Upper lobe of right lung (tissue), 1 donor: ENCODE measurements around the gene PRL. TPM values are rescaled to one million over a fixed set of nuclear protein-coding genes. Genes with fewer than 3 reads are reported as not detected.
A peak's percentile ranks its signal among the peaks of the same experiment; 100 is the strongest.

ENCODE experiments used
- ATAC-seq: fragments of 200-7000 bp; cut with Tn5 transposase; one replicate; pipeline ENCODE4 v1.9.1; 2020; ENCODE audit warnings: mild to moderate bottlenecking, moderate library complexity
- DNase-seq: peaks from one replicate; pipeline ENCODE4 v3.0.0-alpha.2; 2020
- H3K27ac ChIP-seq: fragments of 200-600 bp; one replicate; pipeline ENCODE4 v1.8.0; 2022
- H3K27me3 ChIP-seq: fragments of 200-600 bp; one replicate; pipeline ENCODE4 v1.8.0; 2022; ENCODE audit warnings: mild to moderate bottlenecking
- H3K36me3 ChIP-seq: fragments of 200-600 bp; one replicate; pipeline ENCODE4 v1.8.0; 2022
- H3K4me1 ChIP-seq: fragments of 200-600 bp; one replicate; pipeline ENCODE4 v1.8.0; 2022
- H3K4me3 ChIP-seq: fragments of 200-600 bp; one replicate; pipeline ENCODE4 v1.8.0; 2022; ENCODE audit warnings: mild to moderate bottlenecking
- H3K9me3 ChIP-seq: fragments of 200-600 bp; one replicate; pipeline ENCODE4 v1.8.0; 2022
- CTCF ChIP-seq: fragments of 200-600 bp; IDR thresholded peaks from one replicate; pipeline ENCODE4 v1.8.0; 2022; ENCODE audit warnings: antibody characterized with exemption
- intact Hi-C: fragments of 100-400 bp; cut with DNase I; formaldehyde crosslinking; loops from one replicate; pipeline ENCODE4 v1.11.0; 2022
- total RNA-seq: library from RNA; stranded (reverse); fragmentation: NEBNext Ultra II Directional; extraction: Animal tissue kit (Norgen Biotek cat#: 25700); gene quantifications from one replicate; pipeline ENCODE4 v1.2.1, GENCODE V29; 2021
- donor health status: DM: no; HTN: yes; CAD: no; lungs with severe emphysema.

PRL gene
- total RNA-seq, 1 donor from 2014 or later = not detected

- no peak overlapping the region for H3K4me3 ChIP-seq
- intact Hi-C loops = no loop called here
- H3K27me3 ChIP-seq = no peaks in the 10 kb centered on the region
- H3K9me3 ChIP-seq = peaks cover 7% of the 10 kb centered on the region
- H3K36me3 ChIP-seq = no peaks in the 10 kb centered on the region
- no peak for TF ChIP-seq CTCF
- ATAC-seq = no peak
- H3K27ac ChIP-seq = no peak overlapping the region
- no peak for DNase-seq
- no peaks in the 10 kb centered on the region for H3K4me1 ChIP-seq
Observed at GRCh38 chr6:22306741-22307466, 10.1 kb upstream of the PRL start.

- DNase-seq (no peak), ATAC-seq (peak; percentile 53)
- intact Hi-C loops = no loop called here
Observed at GRCh38 chr6:22302838-22303237, 6.0 kb upstream of the PRL start.

GRCh38 chr6:22300273-22300998 lies 3.6 kb upstream of the PRL start:
- no peak for DNase-seq
- no peaks in the 10 kb centered on the region for H3K4me1 ChIP-seq
- no peaks in the 10 kb centered on the region for H3K9me3 ChIP-seq
- no peaks in the 10 kb centered on the region for H3K27me3 ChIP-seq
- intact Hi-C loops = no loop called here
- ATAC-seq = no peak
- H3K27ac ChIP-seq = no peak overlapping the region
- H3K4me3 ChIP-seq = no peak overlapping the region
- no peaks in the 10 kb centered on the region for H3K36me3 ChIP-seq
- TF ChIP-seq CTCF = no peak

More at GRCh38 chr6:22302838-22303237, 6.0 kb upstream of the PRL start:
- no peak overlapping the region for H3K27ac ChIP-seq
- no peaks in the 10 kb centered on the region for H3K9me3 ChIP-seq
- no peak for TF ChIP-seq CTCF
- no peaks in the 10 kb centered on the region for H3K27me3 ChIP-seq
- H3K4me3 ChIP-seq = no peak overlapping the region
- H3K4me1 ChIP-seq = no peaks in the 10 kb centered on the region
- H3K36me3 ChIP-seq = no peaks in the 10 kb centered on the region

GRCh38 chr6:22298475-22298890 lies 1.6 kb upstream of the PRL start:
- Histone ChIP-seq H3K9me3 (no peaks in the 10 kb centered on the region), H3K4me3 (no peak overlapping the region), H3K27ac (no peak overlapping the region), H3K27me3 (no peaks in the 10 kb centered on the region), H3K36me3 (no peaks in the 10 kb centered on the region), H3K4me1 (no peaks in the 10 kb centered on the region)
- ATAC-seq (no peak), DNase-seq (no peak)
- no peak for TF ChIP-seq CTCF
- intact Hi-C loops = no loop called here

GRCh38 chr6:22296067-22296466 lies 769 bp downstream of the PRL start:
- no peak for TF ChIP-seq CTCF
- ATAC-seq = no peak
- H3K36me3 ChIP-seq = no peaks in the 10 kb centered on the region
- H3K4me3 ChIP-seq = no peak overlapping the region
- H3K27me3 ChIP-seq = no peaks in the 10 kb centered on the region
- H3K9me3 ChIP-seq = no peaks in the 10 kb centered on the region
- no peak for DNase-seq
- H3K27ac ChIP-seq = no peak overlapping the region
- H3K4me1 ChIP-seq = no peaks in the 10 kb centered on the region
- intact Hi-C loops = no loop called here
